Right lobe of liver (tissue), 6 donors: ENCODE results near the gene HOXD8. TPM values are rescaled to one million over a fixed set of nuclear protein-coding genes. Genes with fewer than 3 reads are reported as not detected.

Experiments
- ATAC-seq, 4 donors: fragments of 200-7000 bp; cut with Tn5 transposase; one replicate each; pipeline ENCODE4 v1.9.1; 2020; ENCODE audit warnings: mild to moderate bottlenecking in 4 of 4, moderate library complexity in 4 of 4
- DNase-seq, 3 donors: peaks; one replicate each; pipeline ENCODE4 v3.0.0-alpha.2; 2020
- H3K27ac ChIP-seq, 3 donors: fragments of 200-600 bp; one replicate each; pipeline ENCODE4 v1.8.0; 2022
- H3K27me3 ChIP-seq, 2 donors: fragments of 200-600 bp; one replicate each; pipeline ENCODE4 v1.8.0; 2022
- H3K36me3 ChIP-seq, 4 donors: fragments of 200-600 bp; sonication (generic) in 1 of 4; one replicate each; pipeline versions ENCODE4 v1.5.1 to v1.8.0; 2017 to 2022; ENCODE audit warnings: control low read depth in 1 of 4
- H3K4me1 ChIP-seq, 4 donors: fragments of 200-600 bp; sonication (generic) in 1 of 4; one replicate each; pipeline versions ENCODE4 v1.5.1 to v1.8.0; 2017 to 2022; ENCODE audit warnings: control low read depth in 1 of 4
- H3K4me3 ChIP-seq, 3 donors: fragments of 200-600 bp; one replicate each; pipeline ENCODE4 v1.8.0; 2022
- H3K9me3 ChIP-seq, 4 donors: fragments of 200-600 bp; sonication (generic) in 1 of 4; one replicate each; pipeline versions ENCODE4 v1.5.1 to v1.8.0; 2017 to 2022; ENCODE audit warnings: control low read depth in 1 of 4
- POLR2A ChIP-seq: fragments of 450-650 bp; IDR thresholded peaks from one replicate; pipeline ENCODE4 v1.6.1; 2017; ENCODE audit warnings: antibody characterized with exemption, mild to moderate bottlenecking
- WGBS: methylation state at CpG from one replicate; pipeline ENCODE4 v1.1.6; 2018; ENCODE audit warnings: low coverage, low lambda C conversion rate; ENCODE audit not compliant: insufficient coverage; ENCODE audit errors: missing lambda C conversion rate; 5-methylcytosine and 5-hydroxymethylcytosine counted together
- intact Hi-C, 2 donors: fragments of 100-400 bp; cut with DNase I; formaldehyde crosslinking; loops; one replicate each; pipeline versions ENCODE4 v1.11.2 to v1.14.1; 2022
- total RNA-seq, 6 experiments: library from RNA; depleted of rRNA in 2 of 6; stranded (reverse); fragments of >200 nt in 2 of 6; fragmentation: NEBNext Ultra II Directional in 3 of 6; extraction: Animal tissue kit (Norgen Biotek cat#: 25700) in 3 of 6; gene quantifications; one replicate each; pipeline versions ENCODE4 v1.1.0 to v1.2.4, GENCODE V29; 2016 to 2023
- TF ChIP-seq, protein P1 (sequence below), 4 donors: fragments of 200-600 bp in 3 of 4; fragments of 450-650 bp in 1 of 4; IDR thresholded peaks; one replicate each; pipeline versions ENCODE4 v1.5.1 to v1.8.0; 2016 to 2022; ENCODE audit warnings: antibody characterized with exemption in 4 of 4, mild to moderate bottlenecking in 2 of 4
- donor health status: DM: no; HTN: yes; CAD: no.
- donor health status: DM: no; HTN: no; CAD: no.
- donor health status: DM: no; HTN: no; CAD: no.
- donor health status: DM: no; HTN: yes; CAD: no.
- donor health status: DM: no; HTN: yes; CAD: no.

Gene HOXD8
- total RNA-seq, 6 experiments from 2014 or later, result 0.74 TPM; not detected in 5

GRCh38 chr2:176084611-176085119, 44.8 kb upstream of the HOXD8 start:
- intact Hi-C loops, result loop anchor here in 1 of 2 donors (10.0 kb wide), 1 partner anchor 400 kb away; no protein-coding TSS in a partner anchor
- H3K9me3 ChIP-seq, result no peaks in the 10 kb centered on the region
- no peak overlapping the region for H3K27ac ChIP-seq
- 2% methylated on average over 20 of the region's 26 CpGs for whole genome bisulfite sequencing
- H3K4me1 ChIP-seq, result peaks cover 0 to 10% (median 4%) of the 10 kb centered on the region in 4 donors
- TF ChIP-seq, protein P1, sequence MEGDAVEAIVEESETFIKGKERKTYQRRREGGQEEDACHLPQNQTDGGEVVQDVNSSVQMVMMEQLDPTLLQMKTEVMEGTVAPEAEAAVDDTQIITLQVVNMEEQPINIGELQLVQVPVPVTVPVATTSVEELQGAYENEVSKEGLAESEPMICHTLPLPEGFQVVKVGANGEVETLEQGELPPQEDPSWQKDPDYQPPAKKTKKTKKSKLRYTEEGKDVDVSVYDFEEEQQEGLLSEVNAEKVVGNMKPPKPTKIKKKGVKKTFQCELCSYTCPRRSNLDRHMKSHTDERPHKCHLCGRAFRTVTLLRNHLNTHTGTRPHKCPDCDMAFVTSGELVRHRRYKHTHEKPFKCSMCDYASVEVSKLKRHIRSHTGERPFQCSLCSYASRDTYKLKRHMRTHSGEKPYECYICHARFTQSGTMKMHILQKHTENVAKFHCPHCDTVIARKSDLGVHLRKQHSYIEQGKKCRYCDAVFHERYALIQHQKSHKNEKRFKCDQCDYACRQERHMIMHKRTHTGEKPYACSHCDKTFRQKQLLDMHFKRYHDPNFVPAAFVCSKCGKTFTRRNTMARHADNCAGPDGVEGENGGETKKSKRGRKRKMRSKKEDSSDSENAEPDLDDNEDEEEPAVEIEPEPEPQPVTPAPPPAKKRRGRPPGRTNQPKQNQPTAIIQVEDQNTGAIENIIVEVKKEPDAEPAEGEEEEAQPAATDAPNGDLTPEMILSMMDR (IDR thresholded peaks at IDR 0.05), result no peak
- TF ChIP-seq POLR2A, result no peak
- DNase-seq, result no peak
- H3K36me3 ChIP-seq, result no peaks in the 10 kb centered on the region
- no peak overlapping the region for H3K4me3 ChIP-seq
- H3K27me3 ChIP-seq, result peaks cover 43 to 79% of the 10 kb centered on the region in 2 donors
- no peak for ATAC-seq

- ATAC-seq, result no peak
- Histone ChIP-seq H3K27me3 (peaks cover 47 to 81% of the 10 kb centered on the region in 2 donors), H3K4me1 (peaks cover 0 to 8% (median 4%) of the 10 kb centered on the region in 4 donors), H3K4me3 (no peak overlapping the region), H3K9me3 (no peaks in the 10 kb centered on the region), H3K36me3 (no peaks in the 10 kb centered on the region), H3K27ac (no peak overlapping the region)
- WGBS, result 5% methylated on average over 23 of the region's 40 CpGs
- no peak for DNase-seq
- TF ChIP-seq, protein P1 (IDR thresholded peaks at IDR 0.05), result no peak
- TF ChIP-seq POLR2A, result no peak
- intact Hi-C loops, result loop anchor here in 1 of 2 donors (10.0 kb wide), 1 partner anchor 400 kb away; no protein-coding TSS in a partner anchor
Measured at GRCh38 chr2:176085120-176085788, 44.3 kb upstream of the HOXD8 start.

DNA sequence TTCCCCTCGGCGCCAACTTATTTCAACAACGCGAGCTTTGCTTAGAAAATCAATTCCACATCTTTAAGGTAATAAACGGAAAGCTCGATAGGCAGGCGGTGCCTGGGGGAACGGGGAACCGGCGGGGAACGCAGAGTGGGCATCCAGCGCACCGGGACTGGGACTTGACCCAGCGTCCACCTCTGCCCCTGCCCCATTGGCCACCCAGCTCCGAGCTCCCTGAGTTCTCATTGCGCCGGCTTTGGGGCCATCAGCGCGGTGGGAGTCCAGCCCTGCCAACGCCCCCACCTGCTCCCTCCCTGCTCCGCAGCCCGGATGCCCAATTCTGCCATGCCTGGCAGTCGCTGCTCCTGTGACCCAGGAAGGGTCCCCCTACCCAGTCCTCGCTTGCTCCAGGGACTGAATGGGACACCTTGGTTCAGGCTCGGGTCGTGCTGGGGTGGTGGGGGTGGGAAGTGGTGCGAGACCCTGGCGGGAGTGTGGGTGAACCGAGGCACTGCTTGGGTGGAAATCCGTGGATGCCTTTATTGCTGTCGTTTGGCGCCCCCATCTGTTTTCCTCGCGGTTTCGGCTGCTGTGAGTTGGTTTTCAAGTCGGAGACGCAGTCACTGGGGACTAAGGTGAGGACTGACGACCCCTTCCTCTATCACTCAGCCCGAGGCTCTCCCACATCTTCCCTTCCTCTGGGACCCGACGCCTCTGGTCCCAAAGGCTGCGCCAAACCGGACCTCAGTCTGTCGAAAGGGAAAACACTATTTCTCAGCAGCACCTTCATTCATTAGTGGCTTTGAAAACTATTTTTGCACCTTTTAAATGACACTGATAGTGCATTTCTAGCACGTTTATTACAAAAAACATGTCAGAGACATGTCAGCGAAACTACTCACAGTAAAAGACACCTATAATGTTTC, 43.4 kb upstream of the HOXD8 start:
- DNase-seq (peak in 1 of 3 donors; percentile 57), ATAC-seq (peak; percentile 8 to 49 (median 41))
- intact Hi-C loops, result loop anchor here in 1 of 2 donors (10.0 kb wide), 1 partner anchor 401 kb away; no protein-coding TSS in a partner anchor
- Histone ChIP-seq H3K4me3 (no peak overlapping the region), H3K36me3 (no peaks in the 10 kb centered on the region), H3K9me3 (no peaks in the 10 kb centered on the region), H3K4me1 (peaks cover 0 to 8% (median 4%) of the 10 kb centered on the region in 4 donors), H3K27ac (no peak overlapping the region), H3K27me3 (peaks cover 49 to 78% of the 10 kb centered on the region in 2 donors)
- no peak for TF ChIP-seq POLR2A
- TF ChIP-seq, protein P1 (IDR thresholded peaks at IDR 0.05), result peak; percentile 22 to 49 (median 38)
- 1% methylated on average over 30 of the region's 46 CpGs for WGBS

- peak overlapping the region in 1 of 3 donors; percentile 22 for H3K4me3 ChIP-seq
- no peak overlapping the region for H3K27ac ChIP-seq
- intact Hi-C loops, result loop anchor here in 1 of 2 donors (10.0 kb wide), 1 partner anchor 403 kb away; no protein-coding TSS in a partner anchor
Measured at GRCh38 chr2:176087330-176088047, 42.0 kb upstream of the HOXD8 start.

More at GRCh38 chr2:176087330-176088047, 42.0 kb upstream of the HOXD8 start:
- H3K9me3 ChIP-seq, result no peaks in the 10 kb centered on the region
- 13% methylated on average over 27 of the region's 29 CpGs for WGBS
- H3K4me1 ChIP-seq, result peaks cover 0 to 8% (median 4%) of the 10 kb centered on the region in 4 donors
- DNase-seq, result no peak
- H3K27me3 ChIP-seq, result peaks cover 41 to 71% of the 10 kb centered on the region in 2 donors
- ATAC-seq, result no peak
- no peaks in the 10 kb centered on the region for H3K36me3 ChIP-seq
- no peak for TF ChIP-seq POLR2A
- TF ChIP-seq, protein P1 (IDR thresholded peaks at IDR 0.05), result no peak
